ENCODE measurements around the gene CDK15.

DNA sequence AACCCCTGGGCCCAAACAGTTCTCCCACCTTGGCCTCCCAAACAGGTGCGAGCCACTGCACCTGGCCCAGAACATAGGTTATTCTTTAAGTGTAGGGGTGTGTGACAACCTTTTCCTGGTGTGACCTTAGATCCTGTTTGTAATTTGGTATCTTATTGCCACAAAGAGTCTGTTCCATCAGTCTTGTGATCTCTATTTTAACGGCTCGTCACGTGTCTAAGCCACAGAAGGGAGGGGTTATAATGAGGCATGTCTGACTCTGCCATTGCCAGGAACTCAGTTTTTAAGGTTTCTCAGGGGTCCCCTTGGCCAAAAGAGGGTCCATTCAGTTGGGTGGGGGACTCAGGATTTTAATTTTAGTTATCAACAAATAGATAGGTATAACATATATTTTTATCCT, 21.2 kb upstream of the CDK15 start:
- TF ChIP-seq, protein P1, sequence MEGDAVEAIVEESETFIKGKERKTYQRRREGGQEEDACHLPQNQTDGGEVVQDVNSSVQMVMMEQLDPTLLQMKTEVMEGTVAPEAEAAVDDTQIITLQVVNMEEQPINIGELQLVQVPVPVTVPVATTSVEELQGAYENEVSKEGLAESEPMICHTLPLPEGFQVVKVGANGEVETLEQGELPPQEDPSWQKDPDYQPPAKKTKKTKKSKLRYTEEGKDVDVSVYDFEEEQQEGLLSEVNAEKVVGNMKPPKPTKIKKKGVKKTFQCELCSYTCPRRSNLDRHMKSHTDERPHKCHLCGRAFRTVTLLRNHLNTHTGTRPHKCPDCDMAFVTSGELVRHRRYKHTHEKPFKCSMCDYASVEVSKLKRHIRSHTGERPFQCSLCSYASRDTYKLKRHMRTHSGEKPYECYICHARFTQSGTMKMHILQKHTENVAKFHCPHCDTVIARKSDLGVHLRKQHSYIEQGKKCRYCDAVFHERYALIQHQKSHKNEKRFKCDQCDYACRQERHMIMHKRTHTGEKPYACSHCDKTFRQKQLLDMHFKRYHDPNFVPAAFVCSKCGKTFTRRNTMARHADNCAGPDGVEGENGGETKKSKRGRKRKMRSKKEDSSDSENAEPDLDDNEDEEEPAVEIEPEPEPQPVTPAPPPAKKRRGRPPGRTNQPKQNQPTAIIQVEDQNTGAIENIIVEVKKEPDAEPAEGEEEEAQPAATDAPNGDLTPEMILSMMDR (IDR thresholded peaks at IDR 0.05; ENCODE audit: low read length) = no peak
- no peak for TF ChIP-seq EZH2phosphoT487 (IDR thresholded peaks at IDR 0.05; ENCODE audit: low read length)
- TF ChIP-seq EZH2 (optimal IDR thresholded peaks at IDR 0.05; ENCODE audit: low read depth, low read length) = no peak

Data from MM.1S (cell line).